DOHH2 (cell line): Measurements from ENCODE around the gene FAR2.

Experiments used
- EZH2phosphoT487 ChIP-seq: fragments of 200-600 bp; sonication (generic); IDR thresholded peaks from 2 replicates; pipeline ENCODE4 v1.6.1; 2017; ENCODE audit warnings: borderline replicate concordance, mild to moderate bottlenecking, antibody characterized with exemption, low read length, moderate library complexity, mixed read lengths
- TF ChIP-seq, protein P1 (sequence below): fragments of 200-600 bp; sonication (generic); IDR thresholded peaks from one replicate; pipeline ENCODE4 v1.5.1; 2014; ENCODE audit warnings: antibody characterized with exemption, mild to moderate bottlenecking, low read depth, low read length; ENCODE audit not compliant: poor library complexity, severe bottlenecking

DNA sequence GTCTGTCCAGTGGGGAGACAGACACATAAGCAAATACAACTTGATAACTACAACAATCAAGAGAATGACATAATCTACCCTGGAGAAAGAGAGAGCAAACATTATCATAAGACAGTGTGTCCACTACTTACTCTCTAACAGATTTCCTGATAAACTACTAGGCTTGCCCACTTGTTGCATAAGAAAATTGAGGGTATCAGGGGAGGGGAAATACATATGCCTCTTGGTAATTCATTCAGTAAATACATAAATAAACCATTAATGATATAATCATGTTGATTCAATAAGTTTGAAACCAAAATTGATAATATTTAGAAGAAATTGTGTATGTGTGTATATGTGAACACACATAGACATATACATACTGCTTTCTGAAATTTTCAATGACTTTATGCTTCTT, 155.3 kb downstream of the FAR2 start:
- TF ChIP-seq, protein P1, sequence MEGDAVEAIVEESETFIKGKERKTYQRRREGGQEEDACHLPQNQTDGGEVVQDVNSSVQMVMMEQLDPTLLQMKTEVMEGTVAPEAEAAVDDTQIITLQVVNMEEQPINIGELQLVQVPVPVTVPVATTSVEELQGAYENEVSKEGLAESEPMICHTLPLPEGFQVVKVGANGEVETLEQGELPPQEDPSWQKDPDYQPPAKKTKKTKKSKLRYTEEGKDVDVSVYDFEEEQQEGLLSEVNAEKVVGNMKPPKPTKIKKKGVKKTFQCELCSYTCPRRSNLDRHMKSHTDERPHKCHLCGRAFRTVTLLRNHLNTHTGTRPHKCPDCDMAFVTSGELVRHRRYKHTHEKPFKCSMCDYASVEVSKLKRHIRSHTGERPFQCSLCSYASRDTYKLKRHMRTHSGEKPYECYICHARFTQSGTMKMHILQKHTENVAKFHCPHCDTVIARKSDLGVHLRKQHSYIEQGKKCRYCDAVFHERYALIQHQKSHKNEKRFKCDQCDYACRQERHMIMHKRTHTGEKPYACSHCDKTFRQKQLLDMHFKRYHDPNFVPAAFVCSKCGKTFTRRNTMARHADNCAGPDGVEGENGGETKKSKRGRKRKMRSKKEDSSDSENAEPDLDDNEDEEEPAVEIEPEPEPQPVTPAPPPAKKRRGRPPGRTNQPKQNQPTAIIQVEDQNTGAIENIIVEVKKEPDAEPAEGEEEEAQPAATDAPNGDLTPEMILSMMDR: no peak
- TF ChIP-seq EZH2phosphoT487: no peak
